Stimulated activated CD8-positive, alpha-beta memory T cell treated with anti-CD3 and anti-CD28 coated beads, Interleukin-4, amount 100 ng/mL, for 48 hours (primary cell): Measurements from ENCODE around the gene BMPR1A.
"Not testable (repeated sequence)": the region's sequence is repeated elsewhere in the genome, so short reads cannot be mapped to it uniquely, and the experiment has no call there.

Experiments
- DNase-seq: peaks from one replicate; pipeline ENCODE4 v3.0.0-alpha.2; 2020

Gene BMPR1A

GRCh38 chr10:86732771-86733170 lies 23.6 kb upstream of the BMPR1A start:
- DNase-seq: no peak

- no peak for DNase-seq
Observed at GRCh38 chr10:86733260-86733671, 23.2 kb upstream of the BMPR1A start.

GRCh38 chr10:86734207-86734988 lies 22.0 kb upstream of the BMPR1A start:
- no peak for DNase-seq

- DNase-seq: not testable (repeated sequence)
Observed at GRCh38 chr10:86735278-86735677, 21.1 kb upstream of the BMPR1A start.

- no peak for DNase-seq
Observed at GRCh38 chr10:86742230-86742629, 14.2 kb upstream of the BMPR1A start.

GRCh38 chr10:86744067-86744725 lies 12.2 kb upstream of the BMPR1A start:
- DNase-seq: no peak

- DNase-seq: no peak
Observed at GRCh38 chr10:86747796-86748581, 8.4 kb upstream of the BMPR1A start.

GRCh38 chr10:86749854-86750253 lies 6.6 kb upstream of the BMPR1A start:
- DNase-seq: no peak

GRCh38 chr10:86751477-86751876 lies 4.9 kb upstream of the BMPR1A start:
- no peak for DNase-seq

- no peak for DNase-seq
Observed at GRCh38 chr10:86752311-86752710, 4.1 kb upstream of the BMPR1A start.

GRCh38 chr10:86753051-86753450 lies 3.4 kb upstream of the BMPR1A start:
- DNase-seq: no peak

GRCh38 chr10:86753638-86754434 lies 2.6 kb upstream of the BMPR1A start:
- DNase-seq: no peak

- no peak for DNase-seq
Observed at GRCh38 chr10:86755454-86755739, 1.0 kb upstream of the BMPR1A start.

- DNase-seq: peak; percentile 91
Observed at GRCh38 chr10:86755740-86756510, 494 bp upstream of the BMPR1A start.

- peak; percentile 37 for DNase-seq
Observed at GRCh38 chr10:86757113-86757972, 924 bp downstream of the BMPR1A start.

- no peak for DNase-seq
Observed at GRCh38 chr10:86758189-86759072, 2.0 kb downstream of the BMPR1A start.

GRCh38 chr10:86759073-86759672 lies 2.8 kb downstream of the BMPR1A start:
- no peak for DNase-seq

- DNase-seq: no peak
Observed at GRCh38 chr10:86763404-86763803, 7.0 kb downstream of the BMPR1A start.

- no peak for DNase-seq
Observed at GRCh38 chr10:86765548-86765947, 9.1 kb downstream of the BMPR1A start.
